ENCODE data around the gene ANKRD2.
"Not testable (repeated sequence)": the region's sequence is repeated elsewhere in the genome, so short reads cannot be mapped to it uniquely, and the experiment has no call there.

The ANKRD2 gene

GRCh38 chr10:97546456-97547270, 25.9 kb upstream of the ANKRD2 start:
- no peak for DNase-seq

DNA sequence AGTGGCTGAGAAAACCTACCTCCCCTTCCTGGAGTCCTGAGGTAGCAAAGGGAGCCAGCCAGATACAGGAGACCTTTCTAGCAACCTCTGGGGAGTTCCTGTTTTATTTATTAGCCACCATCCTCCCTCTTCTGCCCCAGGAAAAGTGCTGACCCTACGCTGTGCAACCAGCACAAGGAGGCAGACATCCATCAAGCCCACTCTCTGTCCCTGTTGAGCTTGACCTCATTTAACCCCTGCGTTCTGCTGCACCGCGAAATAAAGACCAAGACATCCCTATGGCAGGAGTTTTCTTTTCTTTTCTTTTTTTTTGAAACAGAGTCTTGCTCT, 25.3 kb upstream of the ANKRD2 start:
- DNase-seq, result no peak

- DNase-seq, result no peak
Measured at GRCh38 chr10:97547962-97548361, 24.6 kb upstream of the ANKRD2 start.

DNA sequence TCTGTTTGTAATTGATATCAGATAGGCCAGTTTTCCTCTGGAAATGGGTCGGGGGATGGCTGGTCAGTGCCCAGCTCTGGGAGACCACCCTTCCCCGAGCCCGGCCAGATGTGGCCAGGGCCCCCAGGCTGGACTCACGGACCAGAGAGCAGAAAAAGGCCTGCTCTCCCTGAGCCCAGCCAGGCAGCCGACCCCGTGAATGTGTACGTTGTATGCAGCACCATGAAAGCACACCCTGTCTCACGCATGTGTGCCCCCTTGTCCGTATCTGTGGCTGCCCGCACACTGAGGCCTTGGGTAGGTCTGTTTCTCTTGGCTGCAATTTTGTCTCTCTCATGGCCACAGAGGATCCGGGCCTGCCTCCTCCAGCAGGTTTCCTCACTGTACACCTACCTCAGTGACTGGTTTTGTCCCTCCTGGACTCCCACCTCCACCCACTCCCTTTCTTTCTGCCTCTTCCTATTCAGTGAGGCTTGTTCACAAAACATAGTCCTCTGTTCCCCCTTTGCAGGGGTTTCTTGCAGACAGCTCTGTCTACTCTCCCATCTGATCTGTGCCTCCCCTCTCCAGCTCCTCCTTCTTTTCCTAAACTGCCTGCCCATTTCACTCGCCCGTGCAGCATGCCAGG, 23.6 kb upstream of the ANKRD2 start:
- no peak for DNase-seq

DNA sequence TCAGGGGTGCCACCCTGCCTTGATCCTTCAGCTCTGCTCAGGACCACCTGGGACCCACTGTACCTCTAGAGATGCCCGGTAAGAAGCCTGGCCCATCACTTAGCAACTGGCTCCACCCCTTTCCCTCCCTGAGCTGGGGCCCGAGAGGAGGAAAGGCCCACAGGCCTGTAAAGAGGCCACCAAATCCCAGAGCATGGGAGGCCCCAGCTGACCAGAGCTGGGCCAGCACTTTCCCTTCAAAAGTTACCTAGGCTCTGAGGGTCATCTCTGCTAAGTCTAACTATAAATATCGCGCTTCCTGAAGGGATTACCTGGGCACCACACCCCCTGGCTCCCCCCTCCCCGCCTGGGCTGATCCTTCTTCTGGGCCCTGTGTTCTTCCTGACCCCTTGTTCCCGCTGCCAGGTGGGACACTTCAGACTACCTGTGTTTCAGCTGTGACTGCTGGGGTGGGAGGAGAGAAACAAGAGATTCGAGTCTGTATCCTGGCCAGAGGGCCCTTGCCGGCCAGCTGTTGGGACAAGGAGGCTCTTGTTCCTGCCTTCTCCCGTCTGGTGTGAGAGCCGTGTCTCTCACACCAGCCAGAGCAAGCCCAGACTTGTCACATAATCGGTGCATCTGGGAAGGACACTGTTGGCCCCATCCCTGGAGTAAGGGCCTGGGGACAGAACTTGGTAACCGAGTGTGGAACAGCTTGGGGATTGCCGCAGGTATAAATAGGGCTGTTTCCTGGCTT, 22.8 kb upstream of the ANKRD2 start:
- no peak for DNase-seq

DNA sequence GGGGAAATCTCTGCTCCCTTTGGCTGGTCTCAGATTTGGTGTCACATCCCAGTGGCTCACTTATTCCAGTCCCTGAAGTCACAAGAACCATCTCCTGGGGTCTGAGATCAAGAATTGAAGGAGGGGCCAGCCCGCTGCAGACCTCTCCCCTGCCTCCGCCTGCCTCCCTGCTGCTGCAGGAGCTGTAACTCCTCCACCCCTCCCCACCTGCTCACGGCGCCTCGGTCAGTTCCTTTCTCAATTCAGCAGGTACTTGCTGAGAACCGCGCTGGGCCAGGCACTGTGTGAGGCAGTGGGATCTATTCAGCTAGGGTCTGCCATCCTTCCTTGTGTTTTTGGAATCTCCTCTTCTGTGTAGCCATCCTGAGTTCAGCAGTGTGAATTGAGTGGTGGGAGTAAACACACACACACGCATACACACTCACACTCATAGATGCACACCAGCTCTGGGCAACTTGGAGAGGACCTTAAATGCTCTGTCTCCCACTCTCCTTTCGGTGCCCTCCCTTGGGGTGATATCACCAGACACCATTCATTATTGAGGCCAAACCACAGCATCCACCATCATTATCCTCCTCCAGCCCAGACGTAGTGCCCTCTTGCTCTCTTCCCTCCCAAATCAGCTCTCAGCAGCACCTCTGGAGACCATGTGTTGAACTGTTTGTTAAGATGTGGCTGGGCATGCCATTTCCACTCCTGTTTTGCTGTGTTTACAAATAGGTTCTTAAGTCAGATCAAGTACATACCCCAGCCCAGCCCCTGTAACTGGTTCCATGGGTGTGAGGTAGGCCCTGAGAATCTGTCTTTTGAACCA, 22.0 kb upstream of the ANKRD2 start:
- DNase-seq, result no peak

DNA sequence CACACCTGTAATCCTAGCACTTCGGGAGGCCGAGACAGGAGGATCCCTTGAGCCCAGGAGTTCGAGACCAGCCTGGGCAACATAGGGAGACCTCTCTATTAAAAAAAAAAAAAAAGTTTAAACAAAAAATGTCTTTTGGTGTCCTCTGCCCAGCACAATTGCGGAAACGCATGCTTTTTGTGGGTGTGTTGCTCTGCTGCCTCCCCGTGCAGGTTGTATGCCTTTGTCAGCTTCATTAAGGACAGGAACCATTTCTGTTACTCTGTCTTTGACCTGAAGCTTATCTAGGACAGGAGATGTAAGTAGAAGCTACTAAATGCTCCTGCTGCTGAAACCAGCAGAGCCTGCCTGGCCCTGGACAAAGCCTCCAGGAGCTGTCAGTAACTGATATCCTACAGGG, 21.3 kb upstream of the ANKRD2 start:
- no peak for DNase-seq

- DNase-seq, result peak; percentile 70
Measured at GRCh38 chr10:97553575-97554031, 19.0 kb upstream of the ANKRD2 start.

DNA sequence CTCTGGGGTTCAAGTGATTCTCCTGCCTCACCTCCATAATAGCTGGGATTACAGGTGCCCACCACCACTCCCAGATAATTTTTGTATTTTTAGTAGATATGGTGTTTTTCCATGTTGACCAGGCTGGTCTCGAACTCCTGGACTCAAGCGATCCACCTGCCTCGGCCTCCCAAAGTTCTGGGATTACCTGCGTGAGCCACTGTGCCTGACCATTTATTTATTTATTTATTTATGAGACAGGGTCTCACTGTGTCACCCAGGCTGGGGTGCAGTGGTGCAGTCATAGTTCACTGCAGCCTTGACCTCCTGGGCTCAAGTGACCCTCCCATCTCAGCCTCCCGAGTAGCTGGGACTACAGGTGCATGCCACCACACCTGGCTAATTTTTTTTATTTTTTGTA, 18.2 kb upstream of the ANKRD2 start:
- DNase-seq, result not testable (repeated sequence)

- DNase-seq, result not testable (repeated sequence)
Measured at GRCh38 chr10:97555541-97555940, 17.0 kb upstream of the ANKRD2 start.

- DNase-seq, result not testable (repeated sequence)
Measured at GRCh38 chr10:97560731-97561381, 11.7 kb upstream of the ANKRD2 start.

DNA sequence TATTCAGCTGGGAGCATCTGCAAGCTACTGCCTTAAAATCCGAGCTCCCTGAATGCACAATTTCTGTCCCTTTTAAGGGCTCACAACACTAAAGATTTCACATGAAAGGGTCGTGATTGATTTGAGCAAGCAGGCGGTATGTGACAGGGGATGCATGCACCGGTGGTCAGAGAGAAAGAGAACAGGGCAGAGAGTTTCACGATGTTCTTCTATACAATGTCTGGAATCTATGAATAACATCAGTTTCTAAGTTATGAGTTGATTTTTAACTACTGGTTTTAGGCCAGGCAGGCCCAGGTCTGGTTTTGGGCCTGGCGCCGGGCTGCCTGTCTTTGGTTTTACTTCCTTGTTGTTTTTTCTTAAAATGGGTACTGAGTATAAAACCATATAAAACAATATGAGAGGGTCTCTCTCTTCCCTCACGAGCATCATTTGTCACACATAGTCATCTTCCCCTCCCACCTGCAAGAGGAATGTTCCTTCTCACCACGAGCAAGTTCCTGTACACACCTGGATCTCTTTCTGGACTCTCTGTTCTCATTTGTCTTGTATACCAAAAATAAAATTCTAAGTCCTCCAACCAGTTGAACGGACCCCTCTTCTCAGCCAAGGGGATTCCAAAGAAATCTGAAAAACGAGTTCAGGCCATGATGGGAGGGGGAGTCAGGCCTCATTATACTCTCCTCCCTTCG, 11.0 kb upstream of the ANKRD2 start:
- DNase-seq, result not testable (repeated sequence)

GRCh38 chr10:97562329-97562728, 10.2 kb upstream of the ANKRD2 start:
- DNase-seq, result not testable (repeated sequence)

DNA sequence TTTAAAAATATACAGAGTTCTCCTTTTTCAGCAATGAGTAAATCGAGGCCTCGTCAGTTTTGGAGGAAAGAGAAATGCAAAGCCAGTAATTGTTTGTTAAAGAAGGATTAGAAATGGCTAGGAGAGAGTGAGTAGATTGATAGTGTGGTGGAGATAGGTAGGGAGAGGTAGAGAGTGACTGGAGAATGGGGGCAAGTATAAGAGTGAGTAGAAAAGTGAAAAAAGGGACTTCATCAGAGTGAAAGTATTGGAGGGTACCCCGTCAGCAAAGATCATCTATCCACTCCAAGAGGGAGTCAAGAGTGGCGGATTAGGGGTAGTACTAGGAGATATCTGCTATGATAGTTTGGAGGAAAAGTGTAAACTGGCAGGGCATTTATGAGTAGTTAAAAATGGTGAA, 9.2 kb upstream of the ANKRD2 start:
- DNase-seq, result no peak

DNA sequence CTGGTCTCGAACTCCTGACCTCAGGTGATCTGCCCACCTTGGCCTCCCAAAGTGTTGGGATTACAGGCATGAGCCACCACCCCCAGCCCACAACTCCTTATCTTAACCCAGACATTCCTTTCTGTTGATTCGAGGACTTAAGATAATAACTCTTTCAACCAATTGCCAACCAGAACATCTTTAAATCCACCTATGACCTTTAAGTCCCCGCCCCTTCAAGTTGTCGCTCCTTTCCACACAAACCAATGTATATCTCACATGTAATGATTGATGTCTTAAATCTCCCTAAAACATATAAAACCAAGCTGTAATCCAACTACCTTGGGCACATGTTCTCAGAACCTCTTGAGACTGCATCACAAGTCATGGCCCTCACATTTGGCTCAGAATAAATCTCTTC, 7.8 kb upstream of the ANKRD2 start:
- no peak for DNase-seq

DNA sequence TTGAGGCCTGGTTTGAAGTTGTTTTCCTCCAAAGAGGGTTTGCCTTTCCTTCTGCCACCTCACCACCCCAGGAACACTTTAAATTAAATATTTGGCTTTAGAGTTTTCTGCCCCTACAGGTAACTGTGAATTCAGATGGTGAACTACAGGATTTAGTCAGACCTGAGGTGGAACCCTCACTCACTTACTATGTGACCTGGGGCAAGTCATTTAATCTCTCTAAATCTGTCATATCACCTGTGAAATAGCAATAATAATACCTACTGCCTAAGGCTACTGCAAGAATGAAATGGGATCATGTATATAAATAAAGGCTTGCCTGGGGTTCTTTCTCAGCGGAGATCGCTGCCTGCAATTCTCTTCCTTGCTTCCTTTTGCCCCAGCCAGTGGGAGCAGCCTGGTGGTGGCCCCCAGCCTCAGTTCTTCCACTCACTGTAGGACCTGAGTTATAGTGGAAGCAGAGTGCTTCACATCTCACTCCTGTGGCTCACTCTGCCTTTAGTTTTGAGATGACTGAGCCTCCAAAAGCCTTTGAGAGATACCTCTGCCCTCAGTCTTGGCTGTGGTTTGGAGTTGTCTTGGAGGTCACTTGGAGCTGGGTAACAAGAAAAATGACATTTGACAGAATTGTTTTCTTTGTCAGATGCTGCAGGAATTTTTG, 6.1 kb upstream of the ANKRD2 start:
- no peak for DNase-seq

DNA sequence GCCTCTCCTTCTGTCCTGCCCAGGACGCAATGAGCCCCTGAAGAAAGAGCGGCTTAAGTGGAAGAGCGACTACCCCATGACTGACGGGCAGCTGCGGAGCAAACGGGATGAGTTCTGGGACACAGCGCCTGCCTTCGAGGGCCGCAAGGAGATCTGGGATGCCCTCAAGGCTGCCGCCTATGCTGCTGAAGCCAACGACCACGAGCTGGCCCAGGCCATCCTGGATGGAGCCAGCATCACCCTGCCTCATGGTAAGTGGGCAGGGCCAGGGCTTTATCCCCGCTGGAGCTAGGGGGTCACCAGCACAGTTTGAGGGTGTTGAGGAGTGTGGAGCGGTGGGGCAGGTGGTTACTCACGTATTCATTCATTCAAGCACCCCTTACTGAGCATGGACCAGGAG, 4.7 kb upstream of the ANKRD2 start:
- no peak for DNase-seq

DNA sequence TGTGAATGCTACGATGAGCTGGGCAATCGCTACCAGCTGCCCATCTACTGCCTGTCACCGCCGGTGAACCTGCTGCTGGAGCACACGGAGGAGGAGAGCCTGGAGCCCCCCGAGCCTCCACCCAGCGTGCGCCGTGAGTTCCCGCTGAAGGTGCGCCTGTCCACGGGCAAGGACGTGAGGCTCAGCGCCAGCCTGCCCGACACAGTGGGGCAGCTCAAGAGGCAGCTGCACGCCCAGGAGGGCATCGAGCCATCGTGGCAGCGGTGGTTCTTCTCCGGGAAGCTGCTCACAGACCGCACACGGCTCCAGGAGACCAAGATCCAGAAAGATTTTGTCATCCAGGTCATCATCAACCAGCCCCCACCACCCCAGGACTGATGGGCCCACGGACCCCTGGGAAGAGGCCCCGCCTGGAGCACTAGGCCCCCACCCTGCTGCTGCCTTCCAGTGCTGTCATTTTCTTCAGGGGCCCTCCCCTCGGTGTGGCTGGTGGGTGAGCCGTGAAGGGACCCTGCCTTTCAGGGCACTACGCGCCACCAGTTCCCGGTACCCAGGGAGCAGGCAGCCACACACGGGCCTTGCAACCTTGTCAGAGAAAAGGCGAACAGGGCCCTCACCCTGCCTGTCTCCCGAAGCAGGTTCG, 2.3 kb upstream of the ANKRD2 start:
- DNase-seq, result no peak

DNA sequence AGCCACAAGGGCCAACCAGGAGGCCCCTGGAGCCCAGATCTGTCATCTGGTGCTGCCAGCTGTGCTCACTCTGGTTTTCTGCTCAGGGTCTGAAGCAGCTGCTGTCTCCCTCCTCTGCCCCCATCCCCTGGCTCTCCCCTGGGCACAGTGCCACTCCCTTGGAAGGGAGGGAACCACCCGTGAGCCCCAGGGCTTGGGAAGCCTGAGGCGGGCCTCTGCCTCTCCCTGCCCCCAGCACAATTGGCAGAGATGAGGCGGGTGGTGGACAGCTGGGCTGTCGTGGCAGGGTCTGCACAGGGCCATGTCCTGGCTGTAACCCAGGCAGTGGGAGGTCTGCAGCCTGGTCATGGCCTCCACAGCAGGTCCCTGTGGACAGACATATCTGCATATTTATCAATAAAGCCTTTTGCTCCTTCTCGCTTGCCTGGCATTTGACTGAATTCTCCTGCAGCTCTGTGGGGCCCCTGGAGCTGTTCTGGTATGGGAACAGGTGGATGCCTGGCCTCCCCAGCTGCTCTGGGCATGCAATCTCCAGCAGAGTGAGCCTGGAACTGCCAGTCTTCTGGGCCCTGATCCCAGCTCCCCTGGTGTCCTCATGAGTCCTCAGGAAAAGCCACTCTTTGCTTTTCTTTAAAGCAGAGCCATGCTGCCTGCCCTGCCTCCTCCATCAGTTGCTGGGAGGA, 1.6 kb upstream of the ANKRD2 start:
- peak; percentile 21 for DNase-seq

GRCh38 chr10:97571622-97572021, 957 bp upstream of the ANKRD2 start:
- DNase-seq, result no peak
